Activated T-helper 2 cell treated with anti-CD3 and anti-CD28 coated beads, Interferon-gamma antibody, Interleukin-2, Interleukin-4, amounts not matched to agents 10 μg/mL and 5 μg/mL and 100 μg/mL, durations not matched to agents 14 hours and 24 hours and 36 hours (primary cell): Measurements from ENCODE around the gene LIPJ. TPM values are rescaled to one million over a fixed set of nuclear protein-coding genes. Genes with fewer than 3 reads are reported as not detected.

Source experiments
- DNase-seq: peaks from one replicate; pipeline ENCODE4 v3.0.0; 2021; ENCODE audit warnings: low spot score
- H3K27ac Mint-ChIP-seq: one replicate; pipeline ENCODE4 v1.8.0; 2021; ENCODE audit warnings: mixed read lengths
- H3K27me3 Mint-ChIP-seq: one replicate; pipeline ENCODE4 v1.8.0; 2021; ENCODE audit warnings: low read depth, mixed read lengths
- H3K36me3 Mint-ChIP-seq: one replicate; pipeline ENCODE4 v1.8.0; 2021; ENCODE audit warnings: low read depth, mixed read lengths
- H3K4me1 Mint-ChIP-seq: one replicate; pipeline ENCODE4 v1.8.0; 2021; ENCODE audit warnings: low read depth, mixed read lengths
- H3K4me3 Mint-ChIP-seq: one replicate; pipeline ENCODE4 v1.8.0; 2021; ENCODE audit warnings: low read depth, mild to moderate bottlenecking, moderate library complexity, mixed read lengths
- H3K9me3 Mint-ChIP-seq: one replicate; pipeline ENCODE4 v1.8.0; 2021; ENCODE audit warnings: mixed read lengths
- intact Hi-C: fragments of 100-400 bp; cut with micrococcal nuclease; formaldehyde crosslinking; loops from one replicate; pipeline ENCODE4 v1.15.1; 2023
- total RNA-seq: library from RNA; stranded (reverse); gene quantifications from 2 replicates; pipeline ENCODE4 v1.2.3, GENCODE V29; 2022

Gene LIPJ
- total RNA-seq, 1 donor from 2014 or later: not detected

DNA sequence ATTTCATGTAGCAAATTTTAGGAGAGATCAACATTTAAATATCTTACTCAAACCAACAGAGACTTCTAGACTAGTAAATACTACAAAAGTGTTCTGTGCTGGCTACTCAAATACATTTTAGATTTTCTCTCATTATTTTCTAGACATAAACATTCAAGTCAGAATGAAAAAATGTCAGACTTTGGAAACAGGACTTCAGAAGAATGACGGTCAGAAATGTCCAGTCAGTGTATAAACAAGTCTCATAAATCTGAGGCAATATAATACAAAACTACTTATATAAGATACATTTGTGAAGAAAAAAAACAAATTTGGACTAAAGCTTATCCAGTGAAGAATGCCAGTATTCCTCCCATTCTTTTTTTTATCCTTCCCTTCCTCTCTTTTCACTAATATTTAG is 29.3 kb upstream of the LIPJ start:
- H3K27me3 Mint-ChIP-seq: peaks cover 24% of the 10 kb centered on the region
- intact Hi-C loops: loop anchor here (10.0 kb wide), 1 partner anchor 442 kb away; no protein-coding TSS in a partner anchor
- no peaks in the 10 kb centered on the region for H3K9me3 Mint-ChIP-seq
- no peak for DNase-seq
- no peak overlapping the region for H3K27ac Mint-ChIP-seq
- H3K36me3 Mint-ChIP-seq: no peaks in the 10 kb centered on the region
- H3K4me3 Mint-ChIP-seq: no peak overlapping the region
- H3K4me1 Mint-ChIP-seq: peaks cover 9% of the 10 kb centered on the region

- H3K9me3 Mint-ChIP-seq: no peaks in the 10 kb centered on the region
- H3K27ac Mint-ChIP-seq: no peak overlapping the region
- no peaks in the 10 kb centered on the region for H3K36me3 Mint-ChIP-seq
- DNase-seq: no peak
- H3K4me3 Mint-ChIP-seq: no peak overlapping the region
- intact Hi-C loops: loop anchor here (10.0 kb wide), 1 partner anchor 443 kb away; no protein-coding TSS in a partner anchor
- H3K27me3 Mint-ChIP-seq: peaks cover 28% of the 10 kb centered on the region
- H3K4me1 Mint-ChIP-seq: peaks cover 9% of the 10 kb centered on the region
Measured at GRCh38 chr10:88557658-88558057, 28.9 kb upstream of the LIPJ start.

DNA sequence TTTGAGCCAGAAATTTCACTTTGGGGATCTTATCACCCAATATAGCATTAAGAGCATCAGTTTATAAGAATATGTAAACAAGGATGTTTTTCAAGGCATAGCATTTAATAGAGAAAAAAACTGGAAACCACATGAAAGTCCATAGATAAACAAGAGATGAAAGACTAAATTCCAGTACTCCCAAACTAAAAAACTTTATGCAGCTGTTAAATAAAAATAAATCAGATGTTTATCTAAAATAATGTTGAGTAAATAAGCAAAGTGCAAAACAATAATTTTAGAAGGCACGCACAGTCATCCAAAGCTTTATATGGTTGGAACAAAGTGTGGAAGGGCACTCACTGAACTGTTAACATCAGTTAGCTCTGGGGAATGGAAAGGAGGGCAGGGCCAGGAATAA is 24.4 kb upstream of the LIPJ start:
- peaks cover 41% of the 10 kb centered on the region for H3K27me3 Mint-ChIP-seq
- H3K4me3 Mint-ChIP-seq: no peak overlapping the region
- H3K27ac Mint-ChIP-seq: no peak overlapping the region
- intact Hi-C loops: loop anchor here (10.0 kb wide), 1 partner anchor 243 kb away; the partner anchor contains the start of gene LIPM
- H3K4me1 Mint-ChIP-seq: peaks cover 3% of the 10 kb centered on the region
- H3K9me3 Mint-ChIP-seq: no peaks in the 10 kb centered on the region
- DNase-seq: no peak
- no peaks in the 10 kb centered on the region for H3K36me3 Mint-ChIP-seq

DNA sequence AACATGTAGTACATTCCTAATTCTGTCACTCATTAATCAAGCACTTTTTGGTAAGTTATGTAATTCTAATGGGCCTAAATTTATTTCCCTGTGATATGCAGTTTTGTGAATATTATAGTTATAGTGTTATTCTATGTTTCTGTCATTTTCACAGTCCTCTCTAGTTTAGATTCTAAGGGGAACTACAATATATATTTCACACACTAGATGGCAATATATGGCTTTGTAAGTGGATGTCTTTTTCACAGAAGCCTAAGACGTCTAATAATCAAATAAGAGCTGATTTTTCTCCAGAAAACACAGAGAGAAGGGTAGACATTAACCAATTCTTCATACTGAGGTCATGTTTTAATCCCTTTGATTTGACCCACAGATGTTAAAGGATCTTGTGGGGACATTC is 21.5 kb upstream of the LIPJ start:
- Mint-ChIP-seq H3K27ac (no peak overlapping the region), H3K27me3 (peaks cover 30% of the 10 kb centered on the region), H3K36me3 (no peaks in the 10 kb centered on the region), H3K4me1 (peaks cover 2% of the 10 kb centered on the region), H3K4me3 (no peak overlapping the region), H3K9me3 (no peaks in the 10 kb centered on the region)
- intact Hi-C loops: loop anchor here (2.0 to 10.0 kb wide), 2 partner anchors 240 to 368 kb away; partner anchors contain the start of gene LIPM
- DNase-seq: no peak

DNA sequence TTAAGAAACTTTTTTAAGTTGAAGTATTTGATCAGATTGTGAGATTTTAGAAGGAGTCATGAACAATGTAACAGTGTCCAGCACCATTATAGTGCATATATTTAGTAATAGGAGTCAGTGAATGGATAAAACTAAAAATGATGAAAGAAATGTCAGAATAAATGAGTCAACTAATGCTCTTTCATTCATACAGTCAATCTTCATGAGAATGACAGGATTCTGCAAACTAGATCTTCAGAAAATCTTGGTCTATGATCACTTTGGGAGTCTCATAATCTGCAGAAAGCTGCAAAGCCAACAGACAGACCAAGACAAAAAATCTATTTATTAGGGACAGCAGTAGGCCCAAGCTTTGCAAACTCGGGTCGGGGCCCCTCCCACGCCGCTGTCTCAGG is 4.2 kb upstream of the LIPJ start:
- intact Hi-C loops: no loop called here
- no peak for DNase-seq
- H3K4me1 Mint-ChIP-seq: peaks cover 11% of the 10 kb centered on the region
- H3K36me3 Mint-ChIP-seq: no peaks in the 10 kb centered on the region
- H3K27ac Mint-ChIP-seq: no peak overlapping the region
- no peaks in the 10 kb centered on the region for H3K9me3 Mint-ChIP-seq
- peak overlapping the region; percentile 46 for H3K4me3 Mint-ChIP-seq
- H3K27me3 Mint-ChIP-seq: peaks cover 22% of the 10 kb centered on the region

DNA sequence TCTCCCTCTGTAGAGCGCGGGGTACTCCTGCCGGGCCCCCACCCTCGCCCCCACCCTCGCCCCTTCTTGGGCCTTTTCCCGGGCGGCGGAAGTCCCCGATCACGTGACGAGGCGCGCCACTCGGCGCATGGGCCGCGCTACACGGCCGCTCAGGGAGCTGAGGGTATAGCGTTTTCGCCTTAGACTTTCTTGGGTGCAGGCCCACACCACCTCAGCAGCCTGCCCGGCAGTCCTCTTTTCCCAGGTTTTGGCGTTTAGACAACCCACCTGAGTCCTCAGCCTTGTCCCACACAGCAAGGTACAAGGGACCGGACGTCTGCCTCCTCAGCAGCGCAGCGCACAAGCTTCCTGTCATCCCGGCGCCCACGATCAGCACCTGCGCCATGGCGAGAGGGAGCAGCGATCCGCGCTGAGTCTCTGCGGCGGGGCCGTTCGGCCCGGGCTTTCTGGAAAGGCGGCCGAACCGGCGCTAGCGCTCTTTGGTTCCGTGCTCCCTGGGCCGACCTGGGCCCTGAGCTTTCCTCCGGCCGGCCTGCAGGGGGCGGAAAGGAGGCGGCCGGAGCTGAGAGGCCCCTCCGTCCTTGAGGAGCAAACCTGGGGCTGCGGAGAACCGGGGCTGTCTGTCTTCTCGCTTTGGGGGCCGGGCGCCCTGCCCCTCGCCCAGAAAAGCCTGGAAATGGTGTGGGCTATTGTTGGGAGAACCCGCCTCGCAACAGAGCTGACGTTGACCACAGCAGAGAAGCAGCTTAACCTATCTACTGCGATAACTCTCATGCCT is 3.6 kb upstream of the LIPJ start, which contains the start of gene RNLS:
RNLS (minus strand) TSS at position 513 of the 778 bp plus-strand sequence.
- intact Hi-C loops: no loop called here

DNA sequence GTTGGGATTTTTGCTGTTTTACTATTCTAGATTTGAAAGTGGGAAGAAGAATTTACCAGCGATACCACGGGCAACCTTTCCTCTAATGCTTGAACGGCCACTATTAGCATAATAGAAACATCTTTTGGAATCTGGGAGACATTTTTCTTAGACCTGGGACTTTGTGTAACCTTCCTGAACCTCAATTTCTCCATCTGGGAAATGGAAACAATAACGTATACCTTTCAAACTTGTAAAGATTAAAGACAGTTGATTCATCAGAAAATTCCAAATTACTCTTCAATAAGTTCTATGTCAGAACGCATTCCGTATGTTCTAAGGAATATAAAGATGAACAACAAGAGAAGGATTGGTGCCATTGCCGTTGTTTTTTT is 3.0 kb upstream of the LIPJ start:
- Mint-ChIP-seq H3K4me1 (peaks cover 11% of the 10 kb centered on the region), H3K36me3 (no peaks in the 10 kb centered on the region), H3K4me3 (peak overlapping the region; percentile 82), H3K9me3 (no peaks in the 10 kb centered on the region), H3K27ac (no peak overlapping the region), H3K27me3 (peaks cover 22% of the 10 kb centered on the region)
- intact Hi-C loops: no loop called here
- DNase-seq: no peak

More for the DNA sequence above, 3.6 kb upstream of the LIPJ start, which contains the start of gene RNLS:
- DNase-seq: peak; percentile 54
- Mint-ChIP-seq H3K36me3 (no peaks in the 10 kb centered on the region), H3K4me3 (peak within 1 kb of the TSS; percentile 82), H3K4me1 (peaks cover 11% of the 10 kb centered on the region), H3K27me3 (peaks cover 22% of the 10 kb centered on the region), H3K27ac (peak within 1 kb of the TSS; percentile 78), H3K9me3 (no peaks in the 10 kb centered on the region)

- H3K27ac Mint-ChIP-seq: no peak overlapping the region
- H3K4me3 Mint-ChIP-seq: no peak overlapping the region
- intact Hi-C loops: no loop called here
- no peaks in the 10 kb centered on the region for H3K9me3 Mint-ChIP-seq
- no peak for DNase-seq
- H3K27me3 Mint-ChIP-seq: peaks cover 16% of the 10 kb centered on the region
- H3K4me1 Mint-ChIP-seq: no peaks in the 10 kb centered on the region
- H3K36me3 Mint-ChIP-seq: no peaks in the 10 kb centered on the region
Measured at GRCh38 chr10:88592381-88592780, 5.8 kb downstream of the LIPJ start.

DNA sequence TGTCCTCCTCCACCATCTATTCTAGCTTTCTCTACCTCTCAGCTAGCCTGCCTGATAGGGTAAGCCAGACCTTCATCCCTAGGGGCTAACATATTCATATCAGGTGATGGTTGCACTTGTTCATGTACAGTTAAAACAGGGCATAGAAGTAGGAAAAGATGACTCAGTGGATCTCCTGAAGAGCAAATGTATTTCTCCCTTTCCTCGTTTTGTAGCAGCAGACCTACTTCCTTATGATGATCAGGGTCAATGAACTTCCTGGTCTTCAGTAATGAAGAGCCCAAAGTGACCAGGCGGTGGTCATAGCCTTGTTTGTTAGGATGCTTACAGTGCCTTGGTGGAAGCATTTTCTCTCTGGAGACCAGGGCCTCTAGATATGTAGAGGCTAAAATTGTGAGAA is 6.3 kb downstream of the LIPJ start:
- intact Hi-C loops: no loop called here
- H3K27me3 Mint-ChIP-seq: peaks cover 14% of the 10 kb centered on the region
- no peaks in the 10 kb centered on the region for H3K36me3 Mint-ChIP-seq
- no peak for DNase-seq
- no peaks in the 10 kb centered on the region for H3K9me3 Mint-ChIP-seq
- peaks cover 1% of the 10 kb centered on the region for H3K4me1 Mint-ChIP-seq
- no peak overlapping the region for H3K4me3 Mint-ChIP-seq
- H3K27ac Mint-ChIP-seq: no peak overlapping the region

DNA sequence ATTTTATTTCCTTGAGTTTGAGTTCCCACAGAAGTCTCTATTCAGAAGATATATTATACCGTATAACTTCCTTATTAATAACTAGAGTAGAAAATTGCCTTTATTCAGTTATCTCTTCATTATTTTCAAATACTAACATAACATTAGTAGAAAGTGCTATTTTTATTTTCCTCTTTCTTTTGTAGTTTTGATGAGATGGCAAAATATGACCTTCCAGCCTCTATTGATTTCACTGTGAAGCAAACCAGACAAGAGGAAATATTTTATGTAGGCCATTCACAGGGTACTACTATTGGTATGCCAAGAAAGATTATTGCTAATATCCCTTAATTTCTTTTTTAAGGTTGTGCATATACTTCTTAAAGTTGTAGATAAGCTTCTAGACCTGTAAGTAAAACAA is 7.9 kb downstream of the LIPJ start:
- Mint-ChIP-seq H3K27me3 (peaks cover 18% of the 10 kb centered on the region), H3K4me3 (no peak overlapping the region), H3K27ac (no peak overlapping the region), H3K4me1 (peaks cover 6% of the 10 kb centered on the region), H3K9me3 (no peaks in the 10 kb centered on the region), H3K36me3 (no peaks in the 10 kb centered on the region)
- intact Hi-C loops: no loop called here
- no peak for DNase-seq

DNA sequence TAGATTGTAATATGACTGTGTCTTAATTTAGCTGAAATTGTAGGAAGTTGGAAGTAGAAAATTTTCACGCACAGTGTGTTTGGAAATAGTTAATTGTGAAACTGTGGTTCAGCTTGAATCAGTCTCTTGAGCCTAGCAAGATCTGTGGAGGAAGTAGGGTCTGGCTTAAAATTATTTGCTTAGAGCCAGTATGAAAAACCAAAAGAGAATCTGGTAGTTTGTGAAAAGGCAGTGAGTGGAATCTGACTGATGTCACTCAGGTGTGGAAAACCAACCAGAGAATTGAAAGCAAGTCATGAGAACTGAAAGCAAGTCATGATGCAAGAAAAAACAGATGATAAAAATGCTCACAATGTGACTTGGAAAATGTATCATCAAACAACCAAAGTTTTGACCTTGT is 11.5 kb downstream of the LIPJ start:
- peaks cover 9% of the 10 kb centered on the region for H3K27me3 Mint-ChIP-seq

DNA sequence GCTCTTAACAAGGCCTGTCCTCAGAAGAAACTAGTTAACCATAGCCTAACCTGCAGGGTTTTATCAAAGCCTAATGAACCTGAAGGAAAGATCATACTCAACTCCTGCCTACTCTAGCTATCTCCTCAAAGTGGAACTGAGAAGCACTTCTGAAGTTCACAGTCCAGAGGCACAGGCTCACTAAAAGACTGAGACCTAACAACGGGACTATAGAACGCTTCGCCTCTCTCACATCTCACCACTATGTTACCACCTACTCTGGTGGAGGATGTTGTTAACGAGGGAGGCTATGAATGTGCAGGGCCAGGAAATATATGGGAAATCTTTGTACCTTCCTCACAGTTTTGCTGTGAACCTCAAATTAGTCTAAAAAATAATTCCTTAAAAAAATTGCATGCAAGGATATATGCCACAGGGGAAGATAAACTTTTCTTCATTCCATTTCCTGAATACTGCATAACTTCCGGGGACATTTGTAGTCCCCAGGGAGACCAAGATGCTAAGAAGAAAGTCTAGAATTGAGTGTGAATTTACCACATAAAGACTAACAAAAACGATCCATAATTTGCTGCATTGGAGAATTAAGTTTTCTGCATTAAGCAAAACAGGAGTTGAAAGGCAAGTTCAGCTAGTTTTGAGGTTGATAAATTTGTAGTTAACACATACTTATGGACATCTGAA is 21.6 kb downstream of the LIPJ start:
- H3K4me1 Mint-ChIP-seq: no peaks in the 10 kb centered on the region
- intact Hi-C loops: no loop called here

More for the DNA sequence above, 11.5 kb downstream of the LIPJ start:
- no peaks in the 10 kb centered on the region for H3K36me3 Mint-ChIP-seq
- no peak overlapping the region for H3K4me3 Mint-ChIP-seq
- H3K27ac Mint-ChIP-seq: no peak overlapping the region
- peaks cover 6% of the 10 kb centered on the region for H3K4me1 Mint-ChIP-seq
- peaks cover 6% of the 10 kb centered on the region for H3K9me3 Mint-ChIP-seq
- intact Hi-C loops: no loop called here
- no peak for DNase-seq

DNA sequence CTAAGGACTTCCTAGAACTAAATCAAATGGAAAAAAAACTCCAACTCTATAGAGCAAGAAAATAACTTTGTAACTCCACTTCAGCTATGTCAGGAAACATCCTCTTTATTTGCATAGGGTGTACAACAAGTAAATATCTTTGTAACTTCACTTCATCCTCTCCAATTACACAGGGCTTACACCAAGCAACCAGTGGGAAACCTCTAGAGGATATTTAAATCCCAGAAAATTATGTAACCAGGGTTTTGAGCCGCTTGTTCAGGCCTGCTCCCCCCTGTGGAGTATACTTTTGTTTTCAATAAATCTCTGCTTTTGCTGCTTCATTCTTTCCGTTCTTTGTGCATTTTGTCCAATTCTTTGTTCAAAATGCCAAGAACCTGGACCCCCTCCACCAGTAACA is 22.2 kb downstream of the LIPJ start:
- Mint-ChIP-seq H3K36me3 (no peaks in the 10 kb centered on the region), H3K27ac (no peak overlapping the region), H3K4me3 (no peak overlapping the region), H3K9me3 (no peaks in the 10 kb centered on the region), H3K27me3 (peaks cover 33% of the 10 kb centered on the region), H3K4me1 (no peaks in the 10 kb centered on the region)
- intact Hi-C loops: no loop called here
- no peak for DNase-seq

More for the DNA sequence above, 21.6 kb downstream of the LIPJ start:
- H3K36me3 Mint-ChIP-seq: no peaks in the 10 kb centered on the region
- H3K27me3 Mint-ChIP-seq: peaks cover 33% of the 10 kb centered on the region
- no peak overlapping the region for H3K4me3 Mint-ChIP-seq
- no peak for DNase-seq
- H3K27ac Mint-ChIP-seq: no peak overlapping the region
- no peaks in the 10 kb centered on the region for H3K9me3 Mint-ChIP-seq
